Mesodermal cell (in vitro differentiated cells): ENCODE measurements around the gene MT1X.

Experiments
- H3K27ac ChIP-seq: 2 replicates; pipeline ENCODE4 v1.7.0; 2013; ENCODE audit warnings: mild to moderate bottlenecking, low read depth, low read length, moderate library complexity; ENCODE audit not compliant: severe bottlenecking
- H3K36me3 ChIP-seq: 2 replicates; pipeline ENCODE4 v1.7.1; 2013; ENCODE audit warnings: mild to moderate bottlenecking, low read length, moderate library complexity; ENCODE audit not compliant: control insufficient read depth, insufficient read depth
- H3K4me1 ChIP-seq: one replicate; pipeline ENCODE4 v1.7.1; 2013; ENCODE audit warnings: mild to moderate bottlenecking, low read length; ENCODE audit not compliant: insufficient read depth, control insufficient read depth, poor library complexity, severe bottlenecking
- H3K4me3 ChIP-seq: 2 replicates; pipeline ENCODE4 v1.7.0; 2013; ENCODE audit warnings: low read length, control low read depth, mild to moderate bottlenecking; ENCODE audit not compliant: insufficient read depth, poor library complexity, severe bottlenecking; ENCODE audit errors: extremely low read depth
- H3K9me3 ChIP-seq: 2 replicates; pipeline ENCODE4 v1.7.1; 2013; ENCODE audit warnings: mild to moderate bottlenecking, low read length, moderate library complexity; ENCODE audit not compliant: control insufficient read depth
- WGBS, 2 experiments: methylation state at CpG; one replicate each; pipeline ENCODE4 v1.1.5; 2013; ENCODE audit warnings: missing lambda C conversion rate in 2 of 2; ENCODE audit not compliant: insufficient coverage in 2 of 2; 5-methylcytosine and 5-hydroxymethylcytosine counted together

MT1X gene

DNA sequence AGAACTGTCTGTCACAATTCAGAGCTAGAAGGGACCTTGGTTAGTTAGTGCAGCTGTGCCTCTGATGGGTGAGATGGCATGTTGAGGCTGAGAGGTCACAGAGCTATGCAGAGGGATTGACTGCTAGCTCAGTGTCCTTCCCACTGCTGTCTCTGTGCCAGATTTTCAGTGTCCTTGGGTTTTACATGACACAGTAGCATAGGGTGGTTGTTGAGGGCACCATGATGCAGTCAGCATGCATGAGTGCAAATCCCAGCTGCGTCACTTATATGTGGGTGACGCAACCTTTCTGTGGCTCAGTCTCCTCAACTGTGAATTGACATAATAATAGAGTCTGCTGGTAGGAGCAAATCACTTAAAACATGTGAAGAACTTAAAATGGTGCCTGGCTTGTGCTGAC, 41.1 kb upstream of the MT1X start:
- Histone ChIP-seq H3K4me3 (no peak overlapping the region), H3K27ac (no peak overlapping the region), H3K36me3 (no peaks in the 10 kb centered on the region), H3K4me1 (no peaks in the 10 kb centered on the region), H3K9me3 (no peaks in the 10 kb centered on the region)
- WGBS, 2 experiments, result 94 to 100% methylated on average over 1 to 2 of the region's 2 CpGs

GRCh38 chr16:56643080-56643778, 39.0 kb upstream of the MT1X start:
- Histone ChIP-seq H3K4me3 (peak overlapping the region; percentile 8), H3K4me1 (no peaks in the 10 kb centered on the region), H3K9me3 (no peaks in the 10 kb centered on the region), H3K36me3 (no peaks in the 10 kb centered on the region), H3K27ac (no peak overlapping the region)
- WGBS, 2 experiments, result 5 to 7% methylated on average over 38 to 41 of the region's 42 CpGs

GRCh38 chr16:56643833-56644232, 38.4 kb upstream of the MT1X start:
- no peak overlapping the region for H3K27ac ChIP-seq
- no peaks in the 10 kb centered on the region for H3K36me3 ChIP-seq
- no peaks in the 10 kb centered on the region for H3K4me1 ChIP-seq
- H3K4me3 ChIP-seq, result no peak overlapping the region
- no peaks in the 10 kb centered on the region for H3K9me3 ChIP-seq
- 33 to 57% methylated on average over 4 to 5 of the region's 5 CpGs for WGBS, 2 experiments

DNA sequence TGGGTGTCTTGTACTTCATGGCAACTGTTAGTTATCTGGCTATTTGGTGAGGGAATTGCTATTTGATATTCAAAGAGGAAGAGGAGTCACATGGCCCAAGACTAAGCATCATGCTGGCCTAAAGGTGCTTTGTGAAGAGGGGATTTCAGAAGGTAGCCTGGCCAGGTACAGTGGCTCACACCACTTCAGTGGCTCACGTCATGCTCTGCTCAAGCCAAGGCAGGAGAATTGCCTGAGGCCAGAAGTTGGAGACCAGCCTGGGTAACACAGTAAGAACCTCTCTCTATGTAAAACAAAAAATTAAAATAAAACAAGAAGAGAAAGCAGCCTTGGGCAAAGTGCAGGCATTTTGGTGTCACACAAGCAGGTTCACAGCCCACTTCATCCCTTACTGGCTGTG, 37.0 kb upstream of the MT1X start:
- no peak overlapping the region for H3K27ac ChIP-seq
- H3K4me1 ChIP-seq, result no peaks in the 10 kb centered on the region
- no peak overlapping the region for H3K4me3 ChIP-seq
- no peaks in the 10 kb centered on the region for H3K9me3 ChIP-seq
- no peaks in the 10 kb centered on the region for H3K36me3 ChIP-seq
- 33 to 86% methylated on average over 1 of the region's 1 CpG for WGBS, 2 experiments

DNA sequence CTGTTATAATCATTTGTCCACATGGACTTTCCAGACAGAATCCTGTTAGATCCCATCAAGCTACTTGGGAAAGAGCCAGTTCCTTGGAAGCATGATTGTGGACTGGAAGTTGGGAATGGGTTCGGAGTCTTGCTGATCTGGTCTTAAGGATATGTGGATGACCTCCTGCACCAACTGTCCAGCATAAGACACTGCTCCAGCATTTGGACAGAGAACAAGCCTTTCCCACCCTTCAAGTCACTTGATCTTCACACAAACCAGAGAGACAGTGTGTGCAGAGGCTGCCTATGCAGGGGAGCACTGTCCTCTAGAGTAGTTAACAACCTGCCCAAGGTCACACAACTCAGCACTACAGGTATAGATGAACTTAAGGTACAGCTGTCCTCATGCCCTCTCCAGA, 36.4 kb upstream of the MT1X start:
- no CpG with 5 or more reads among the region's 1 CpG for WGBS, 2 experiments

GRCh38 chr16:56647641-56648431, 34.4 kb upstream of the MT1X start:
- Histone ChIP-seq H3K27ac (no peak overlapping the region), H3K4me1 (no peaks in the 10 kb centered on the region), H3K4me3 (no peak overlapping the region), H3K9me3 (no peaks in the 10 kb centered on the region), H3K36me3 (no peaks in the 10 kb centered on the region)
- 38 to 48% methylated on average over 29 to 31 of the region's 33 CpGs for WGBS, 2 experiments

More for the DNA sequence above, 36.4 kb upstream of the MT1X start:
- Histone ChIP-seq H3K27ac (no peak overlapping the region), H3K36me3 (no peaks in the 10 kb centered on the region), H3K9me3 (no peaks in the 10 kb centered on the region), H3K4me1 (no peaks in the 10 kb centered on the region), H3K4me3 (no peak overlapping the region)

DNA sequence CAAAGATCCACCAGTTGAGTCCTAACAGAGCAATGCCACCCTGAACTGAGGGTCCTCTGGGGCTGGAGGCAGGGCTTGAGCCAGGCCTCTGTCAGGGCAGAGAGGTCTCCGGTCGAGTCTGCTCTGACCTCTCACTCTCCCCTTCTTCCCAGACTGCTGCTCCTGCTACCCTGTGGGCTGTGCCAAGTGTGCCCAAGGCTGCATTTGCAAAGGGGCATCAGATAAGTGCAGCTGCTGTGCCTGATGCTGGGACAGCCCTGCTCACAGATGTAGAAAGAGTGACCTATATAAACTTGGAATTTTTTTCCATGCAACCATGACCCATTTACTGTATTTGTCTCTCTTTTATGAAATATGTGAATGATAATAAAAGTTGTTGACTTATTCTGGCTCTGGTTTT, 33.0 kb upstream of the MT1X start:
- H3K9me3 ChIP-seq, result no peaks in the 10 kb centered on the region
- no peak overlapping the region for H3K4me3 ChIP-seq
- no peaks in the 10 kb centered on the region for H3K36me3 ChIP-seq
- WGBS, 2 experiments, result 100% methylated on average over 2 of the region's 2 CpGs; no CpG with 5 or more reads in 1 of the 2 experiments
- no peak overlapping the region for H3K27ac ChIP-seq
- H3K4me1 ChIP-seq, result no peaks in the 10 kb centered on the region

DNA sequence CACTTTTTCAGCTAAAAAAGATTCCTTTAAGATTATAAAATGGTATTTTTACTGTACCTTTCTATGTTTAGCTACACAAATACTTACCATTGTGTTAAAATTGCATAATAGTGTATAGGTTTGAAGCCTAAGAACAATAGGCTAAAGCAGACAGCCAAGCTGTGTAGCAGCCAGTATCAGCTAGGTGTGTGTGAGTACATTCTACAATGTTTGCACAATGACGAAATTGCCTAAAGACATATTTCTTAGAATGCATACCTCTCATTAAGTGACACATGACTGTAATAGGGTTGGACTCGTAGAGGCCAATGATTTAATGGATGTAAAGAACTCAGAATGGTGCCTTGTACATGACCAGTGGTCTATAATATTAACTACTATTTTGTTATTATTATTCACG, 32.5 kb upstream of the MT1X start:
- WGBS, 2 experiments, result no CpG with 5 or more reads among the region's 3 CpGs
- no peaks in the 10 kb centered on the region for H3K9me3 ChIP-seq
- no peaks in the 10 kb centered on the region for H3K4me1 ChIP-seq
- no peaks in the 10 kb centered on the region for H3K36me3 ChIP-seq
- no peak overlapping the region for H3K27ac ChIP-seq
- no peak overlapping the region for H3K4me3 ChIP-seq

DNA sequence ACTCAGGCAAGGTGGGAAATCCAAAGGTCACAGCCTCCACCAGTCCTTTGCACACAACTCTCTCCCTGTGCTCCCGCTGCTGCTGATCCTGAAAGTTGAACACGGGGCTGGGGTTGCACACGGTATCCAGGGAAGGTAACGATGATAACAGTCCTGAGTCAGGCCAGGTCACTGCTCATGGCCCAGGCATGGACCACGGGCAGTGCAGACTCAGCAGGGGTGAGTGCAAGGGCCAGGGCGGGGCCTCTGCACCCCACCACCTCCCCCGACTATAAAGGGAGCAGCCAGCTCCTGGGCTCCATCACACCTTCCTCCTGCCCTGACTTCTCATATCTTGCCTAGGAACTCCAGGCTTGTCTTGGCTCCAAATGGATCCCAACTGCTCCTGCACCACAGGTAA, 30.7 kb upstream of the MT1X start, which contains the start of gene MT1B:
Gene MT1B (plus strand): TSS at position 301 of the 400 bp plus-strand sequence. CDS start 68 bp downstream, at position 369.
- Histone ChIP-seq H3K4me1 (no peaks in the 10 kb centered on the region), H3K9me3 (no peaks in the 10 kb centered on the region), H3K27ac (no peak within 1 kb of the TSS), H3K36me3 (no peaks in the 10 kb centered on the region), H3K4me3 (no peak within 1 kb of the TSS)
- 84 to 88% methylated on average over 3 to 6 of the region's 7 CpGs for WGBS, 2 experiments

DNA sequence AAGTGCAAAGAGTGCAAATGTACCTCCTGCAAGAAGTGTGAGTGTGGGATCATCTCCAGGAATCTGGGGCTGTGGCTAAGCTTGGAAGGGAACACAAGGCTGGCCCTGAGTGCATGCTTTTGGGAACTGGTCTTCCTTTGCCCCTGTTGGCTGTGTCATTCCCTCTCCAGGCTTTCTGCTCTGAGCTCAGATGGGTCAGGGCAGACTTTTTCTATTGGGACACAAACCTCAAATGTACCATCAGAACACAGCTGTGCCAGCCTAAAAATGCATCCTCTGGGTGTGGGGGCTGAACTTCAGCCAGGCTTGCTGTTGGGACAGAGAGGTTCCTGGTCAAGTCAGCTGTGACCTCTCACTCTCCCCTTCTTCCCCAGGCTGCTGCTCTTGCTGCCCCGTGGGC, 29.7 kb upstream of the MT1X start:
- Histone ChIP-seq H3K4me1 (no peaks in the 10 kb centered on the region), H3K36me3 (no peaks in the 10 kb centered on the region), H3K9me3 (no peaks in the 10 kb centered on the region), H3K4me3 (no peak overlapping the region), H3K27ac (no peak overlapping the region)
- 80 to 83% methylated on average over 1 of the region's 1 CpG for WGBS, 2 experiments

GRCh38 chr16:56653218-56653617, 29.1 kb upstream of the MT1X start:
- WGBS, 2 experiments, result 97 to 100% methylated on average over 5 of the region's 7 CpGs
- no peaks in the 10 kb centered on the region for H3K36me3 ChIP-seq
- no peaks in the 10 kb centered on the region for H3K4me1 ChIP-seq
- H3K27ac ChIP-seq, result no peak overlapping the region
- H3K4me3 ChIP-seq, result no peak overlapping the region
- H3K9me3 ChIP-seq, result no peaks in the 10 kb centered on the region
